Erythroblast (primary cell): ENCODE data around the gene ANKRD35.

Source experiments
- GATA1 ChIP-seq: IDR thresholded peaks from 2 replicates; pipeline ENCODE4 v1.6.1; 2011; ENCODE audit warnings: low read depth, mild to moderate bottlenecking, control low read depth, low read length, moderate library complexity
- POLR2A ChIP-seq: IDR thresholded peaks from 2 replicates; pipeline ENCODE4 v1.6.1; 2011; ENCODE audit warnings: mild to moderate bottlenecking, low read length

DNA sequence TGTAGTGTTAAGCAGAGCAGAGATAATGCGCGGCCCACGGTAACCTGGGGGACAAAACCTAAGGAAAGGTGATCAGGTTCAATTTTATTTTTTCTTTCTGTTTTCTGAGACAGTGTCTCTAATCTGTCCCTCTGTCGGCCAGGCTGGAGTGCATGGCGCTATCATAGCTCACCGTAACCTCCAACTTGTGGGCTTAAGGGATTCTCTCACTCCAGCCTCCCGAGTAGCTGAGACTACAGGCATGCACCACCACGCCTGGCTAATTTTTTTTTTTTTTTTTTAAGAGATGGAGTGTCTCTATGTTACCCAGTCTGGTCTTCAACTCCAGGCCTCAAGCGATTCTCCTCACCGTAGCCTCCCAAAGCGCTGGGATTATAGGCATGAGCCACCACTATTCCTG, 724 bp upstream of the ANKRD35 start:
- TF ChIP-seq POLR2A (no peak), GATA1 (no peak)
